Bronchial epithelial cell (primary cell): Measurements from ENCODE around the gene ATP5PO. TPM values are rescaled to one million over a fixed set of nuclear protein-coding genes. Genes with fewer than 3 reads are reported as not detected.
A peak's percentile ranks its signal among the peaks of the same experiment; 100 is the strongest.
"Not testable (repeated sequence)": the region's sequence is repeated elsewhere in the genome, so short reads cannot be mapped to it uniquely, and the experiment has no call there.

Experiments
- DNase-seq: peaks from one replicate; pipeline ENCODE4 v3.0.0-alpha.2; 2010; ENCODE audit warnings: low read depth
- FAIRE-seq: peaks from 2 replicates; lab custom pipeline; 2011; peaks lifted over from hg19 to GRCh38; lab: Jason Lieb, UNC
- H3K27me3 ChIP-seq: 2 replicates; pipeline ENCODE4 v1.5.1; 2011; ENCODE audit warnings: low read length; ENCODE audit not compliant: control insufficient read depth, insufficient read depth
- H3K36me3 ChIP-seq: 2 replicates; pipeline ENCODE4 v1.5.1; 2011; ENCODE audit warnings: low read length; ENCODE audit not compliant: control insufficient read depth, insufficient read depth
- H3K4me3 ChIP-seq: 2 replicates; pipeline ENCODE4 v1.5.1; 2011; ENCODE audit warnings: mild to moderate bottlenecking, low read depth, low read length, control low read depth
- total RNA-seq: library from RNA; depleted of rRNA; stranded (reverse); fragments of >200 nt; gene quantifications from 2 replicates; pipeline ENCODE4 v1.2.1, GENCODE V29; 2014
- TF ChIP-seq, protein P1 (sequence below): IDR thresholded peaks from 2 replicates; pipeline ENCODE4 v1.5.1; 2011; ENCODE audit warnings: mild to moderate bottlenecking, moderate library complexity, low read length, control low read depth, inconsistent platforms; ENCODE audit not compliant: insufficient read depth, severe bottlenecking

Gene ATP5PO
- total RNA-seq, 1 donor from 2014 or later: 341 TPM

DNA sequence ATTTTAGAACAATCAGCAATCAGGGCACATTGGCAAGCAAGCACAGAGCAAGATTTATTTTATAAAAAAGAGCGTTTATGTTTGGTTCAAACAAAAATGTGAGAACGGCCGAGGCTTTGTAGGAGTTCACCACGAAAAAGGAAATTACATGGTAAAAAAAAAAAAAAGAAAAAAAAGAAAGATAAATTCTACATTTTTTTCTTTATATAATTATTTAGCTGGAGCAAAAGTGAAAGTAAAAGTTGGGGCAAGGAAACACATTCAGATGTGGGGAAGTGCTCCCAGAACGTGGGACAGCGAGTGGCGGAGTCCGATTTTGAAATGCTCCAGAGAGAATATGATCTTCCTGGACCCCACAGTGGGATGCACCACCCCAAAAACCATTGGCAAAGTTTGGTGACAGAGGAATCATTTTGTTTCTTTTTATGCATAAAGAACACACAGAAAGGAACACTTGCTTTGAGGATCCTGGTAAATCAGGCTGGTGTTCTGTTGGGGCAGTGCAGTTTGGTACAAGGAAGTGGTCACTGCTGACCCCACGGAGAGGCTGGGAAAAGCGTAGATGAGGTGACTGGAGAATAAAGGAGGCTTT is 16.3 kb upstream of the ATP5PO start:
- no peaks in the 10 kb centered on the region for H3K36me3 ChIP-seq
- no peak for FAIRE-seq
- DNase-seq: no peak
- TF ChIP-seq, protein P1, sequence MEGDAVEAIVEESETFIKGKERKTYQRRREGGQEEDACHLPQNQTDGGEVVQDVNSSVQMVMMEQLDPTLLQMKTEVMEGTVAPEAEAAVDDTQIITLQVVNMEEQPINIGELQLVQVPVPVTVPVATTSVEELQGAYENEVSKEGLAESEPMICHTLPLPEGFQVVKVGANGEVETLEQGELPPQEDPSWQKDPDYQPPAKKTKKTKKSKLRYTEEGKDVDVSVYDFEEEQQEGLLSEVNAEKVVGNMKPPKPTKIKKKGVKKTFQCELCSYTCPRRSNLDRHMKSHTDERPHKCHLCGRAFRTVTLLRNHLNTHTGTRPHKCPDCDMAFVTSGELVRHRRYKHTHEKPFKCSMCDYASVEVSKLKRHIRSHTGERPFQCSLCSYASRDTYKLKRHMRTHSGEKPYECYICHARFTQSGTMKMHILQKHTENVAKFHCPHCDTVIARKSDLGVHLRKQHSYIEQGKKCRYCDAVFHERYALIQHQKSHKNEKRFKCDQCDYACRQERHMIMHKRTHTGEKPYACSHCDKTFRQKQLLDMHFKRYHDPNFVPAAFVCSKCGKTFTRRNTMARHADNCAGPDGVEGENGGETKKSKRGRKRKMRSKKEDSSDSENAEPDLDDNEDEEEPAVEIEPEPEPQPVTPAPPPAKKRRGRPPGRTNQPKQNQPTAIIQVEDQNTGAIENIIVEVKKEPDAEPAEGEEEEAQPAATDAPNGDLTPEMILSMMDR: no peak
- H3K4me3 ChIP-seq: peak overlapping the region; percentile 27
- no peaks in the 10 kb centered on the region for H3K27me3 ChIP-seq

DNA sequence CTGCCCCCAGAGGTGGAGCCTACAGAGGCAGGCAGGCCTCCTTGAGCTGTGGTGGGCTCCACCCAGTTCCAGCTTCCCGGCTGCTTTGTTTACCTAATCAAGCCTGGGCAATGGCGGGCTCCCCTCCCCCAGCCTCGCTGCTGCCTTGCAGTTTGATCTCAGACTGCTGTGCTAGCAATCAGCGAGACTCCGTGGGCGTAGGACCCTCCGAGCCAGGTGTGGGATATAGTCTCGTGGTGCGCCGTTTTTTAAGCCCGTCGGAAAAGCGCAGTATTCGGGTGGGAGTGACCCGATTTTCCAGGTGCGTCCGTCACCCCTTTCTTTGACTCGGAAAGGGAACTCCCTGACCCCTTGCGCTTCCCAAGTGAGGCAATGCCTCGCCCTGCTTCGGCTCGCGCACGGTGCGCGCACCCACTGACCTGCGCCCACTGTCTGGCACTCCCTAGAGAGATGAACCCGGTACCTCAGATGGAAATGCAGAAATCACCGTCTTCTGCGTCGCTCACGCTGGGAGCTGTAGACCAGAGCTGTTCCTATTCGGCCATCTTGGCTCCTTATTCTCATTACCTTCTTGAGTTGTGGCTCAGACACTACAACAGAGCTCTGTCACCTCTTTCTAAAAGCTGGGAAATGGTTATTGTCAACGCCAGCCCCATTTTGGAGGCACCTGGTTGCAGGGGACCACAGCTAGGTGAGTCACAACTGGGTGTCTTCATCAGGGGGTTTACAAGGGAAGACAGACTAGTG is 15.6 kb upstream of the ATP5PO start:
- DNase-seq: peak; percentile 22
- H3K27me3 ChIP-seq, FAIRE-seq, H3K36me3 ChIP-seq: not testable (repeated sequence)
- H3K4me3 ChIP-seq: peak overlapping the region; percentile 27

DNA sequence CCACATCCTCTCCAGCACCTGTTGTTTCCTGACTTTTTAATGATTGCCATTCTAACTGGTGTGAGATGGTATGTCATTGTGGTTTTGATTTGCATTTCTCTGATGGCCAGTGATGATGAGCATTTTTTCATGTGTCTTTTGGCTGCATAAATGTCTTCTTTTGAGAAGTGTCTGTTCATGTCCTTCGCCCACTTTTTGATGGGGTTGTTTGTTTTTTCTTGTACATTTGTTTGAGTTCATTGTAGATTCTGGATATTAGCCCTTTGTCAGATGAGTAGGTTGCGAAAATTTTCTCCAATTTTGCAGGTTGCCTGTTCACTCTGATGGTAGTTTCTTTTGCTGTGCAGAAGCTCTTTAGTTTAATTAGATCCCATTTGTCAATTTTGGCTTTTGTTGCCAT is 10.6 kb upstream of the ATP5PO start:
- H3K27me3 ChIP-seq, DNase-seq, H3K4me3 ChIP-seq, FAIRE-seq, H3K36me3 ChIP-seq: not testable (repeated sequence)

- FAIRE-seq (no peak), DNase-seq (peak; percentile 40)
- no peaks in the 10 kb centered on the region for H3K36me3 ChIP-seq
- H3K27me3 ChIP-seq: no peaks in the 10 kb centered on the region
- no peak overlapping the region for H3K4me3 ChIP-seq
- TF ChIP-seq, protein P1: no peak
These were observed 9.1 kb upstream of the ATP5PO start for GRCh38 chr21:33924766-33925100.

DNA sequence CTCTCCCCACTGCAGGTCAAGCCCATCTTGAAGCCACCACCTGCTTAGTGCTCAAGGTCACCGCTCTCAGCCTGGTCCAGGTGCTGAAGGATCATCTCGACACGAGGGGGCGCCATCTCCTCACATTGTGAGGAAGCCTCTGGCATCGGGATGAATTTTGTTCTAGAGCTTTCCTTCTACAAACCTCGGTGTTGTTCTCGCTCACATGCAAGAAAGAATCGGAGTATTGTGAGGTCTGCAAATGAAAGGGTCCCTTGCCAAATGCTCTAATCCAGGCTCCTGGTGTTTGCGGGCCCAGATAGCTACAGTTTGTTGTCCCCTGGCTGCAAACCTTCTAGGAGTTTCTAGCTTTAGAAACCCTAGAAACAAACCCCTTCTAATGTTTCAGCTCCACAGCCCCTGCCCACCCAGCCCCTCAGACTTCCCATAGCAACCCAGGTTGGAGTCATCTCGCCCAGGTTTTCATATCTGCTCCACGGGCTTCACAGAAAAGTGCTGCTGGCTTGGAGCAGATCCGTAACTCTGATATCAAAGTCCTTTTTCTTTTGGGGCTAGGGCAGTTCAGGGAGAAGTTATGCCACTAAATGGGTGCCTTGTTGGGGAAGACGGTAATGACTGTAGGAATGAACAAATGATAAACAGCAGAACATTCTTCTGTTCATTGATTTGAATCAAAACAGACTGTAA is 8.6 kb upstream of the ATP5PO start:
- no peaks in the 10 kb centered on the region for H3K36me3 ChIP-seq
- DNase-seq (peak; percentile 61), FAIRE-seq (peak; percentile 28)
- no peaks in the 10 kb centered on the region for H3K27me3 ChIP-seq
- H3K4me3 ChIP-seq: no peak overlapping the region
- TF ChIP-seq, protein P1: peak; percentile 91

GRCh38 chr21:33917421-33917820 is 1.8 kb upstream of the ATP5PO start:
- FAIRE-seq: no peak
- H3K27me3 ChIP-seq: no peaks in the 10 kb centered on the region
- H3K4me3 ChIP-seq: no peak overlapping the region

More at GRCh38 chr21:33917421-33917820, 1.8 kb upstream of the ATP5PO start:
- H3K36me3 ChIP-seq: peaks cover 3% of the 10 kb centered on the region
- TF ChIP-seq, protein P1: no peak
- no peak for DNase-seq
